Caco-2 (cell line): Measurements from ENCODE around the gene FNDC11. TPM values are rescaled to one million over a fixed set of nuclear protein-coding genes. Genes with fewer than 3 reads are reported as not detected.
"Not testable (repeated sequence)": the region's sequence is repeated elsewhere in the genome, so short reads cannot be mapped to it uniquely, and the experiment has no call there.

Experiments used
- BruUV-seq: library from RNA; stranded (reverse); fragments of 400-500 nt; replicated peaks from 2 replicates; lab custom pipeline; 2021; lab: Mats Ljungman, UMichigan
- CTCF ChIA-PET: fragments of 300-600 bp; sonication (Branson Sonifier 250); formaldehyde crosslinking; loops from one replicate; lab custom pipeline; 2022; ENCODE audit warnings: antibody characterized with exemption; lab: Charles Lee
- POLR2A ChIA-PET: fragments of 300-600 bp; sonication (Branson Sonifier 250); formaldehyde crosslinking; loops from one replicate; lab custom pipeline; 2022; ENCODE audit warnings: antibody characterized with exemption; lab: Charles Lee
- DNase-seq, 2 experiments: peaks; one replicate each; pipeline versions ENCODE4 v3.0.0 to v3.0.0-alpha.2; 2020 to 2022
- H3K27me3 ChIP-seq: replicated peaks from 2 replicates; pipeline ENCODE4 v1.6.0; 2011; ENCODE audit warnings: low read length; ENCODE audit not compliant: control insufficient read depth, insufficient read depth
- H3K36me3 ChIP-seq: 2 replicates; pipeline ENCODE4 v1.5.1; 2011; ENCODE audit warnings: low read length; ENCODE audit not compliant: control insufficient read depth, insufficient read depth
- H3K4me1 ChIP-seq: fragments of 250-450 bp; sonication (Bioruptor Pico); 2 replicates; pipeline ENCODE4 v1.5.1; 2020; ENCODE audit warnings: mild to moderate bottlenecking
- H3K4me3 ChIP-seq: 2 replicates; pipeline ENCODE4 v1.5.1; 2011; ENCODE audit warnings: low read depth, mild to moderate bottlenecking, control low read depth, low read length
- H3K9me3 ChIP-seq: fragments of 250-450 bp; sonication (Bioruptor Pico); 2 replicates; pipeline ENCODE4 v1.5.1; 2020; ENCODE audit warnings: mild to moderate bottlenecking, moderate library complexity
- H3K27ac Mint-ChIP-seq: one replicate; pipeline ENCODE4 v1.8.0; 2022; ENCODE audit warnings: mixed read lengths; ENCODE audit not compliant: unreplicated experiment
- H3K27me3 Mint-ChIP-seq: one replicate; pipeline ENCODE4 v1.8.0; 2022; ENCODE audit warnings: mixed read lengths; ENCODE audit not compliant: insufficient read depth, unreplicated experiment
- H3K36me3 Mint-ChIP-seq: one replicate; pipeline ENCODE4 v1.8.0; 2022; ENCODE audit warnings: mild to moderate bottlenecking, mixed read lengths; ENCODE audit not compliant: insufficient read depth, unreplicated experiment
- H3K4me1 Mint-ChIP-seq: one replicate; pipeline ENCODE4 v1.8.0; 2022; ENCODE audit warnings: low read depth, mixed read lengths; ENCODE audit not compliant: unreplicated experiment
- H3K4me3 Mint-ChIP-seq: one replicate; pipeline ENCODE4 v1.8.0; 2022; ENCODE audit warnings: mild to moderate bottlenecking, moderate library complexity, mixed read lengths; ENCODE audit not compliant: unreplicated experiment
- H3K9me3 Mint-ChIP-seq: one replicate; pipeline ENCODE4 v1.8.0; 2022; ENCODE audit warnings: mixed read lengths; ENCODE audit not compliant: unreplicated experiment
- CTCF ChIP-seq, 2 experiments: fragments of 200-600 bp in 1 of 2; IDR thresholded peaks; 1 replicate in 1 of 2; 2 replicates in 1 of 2; pipeline versions ENCODE4 v1.5.1 to v1.8.0; 2011 to 2022; ENCODE audit warnings: antibody characterized with exemption in 1 of 2, control low read depth in 1 of 2, inconsistent platforms in 1 of 2, low read depth in 1 of 2, low read length in 1 of 2, mild to moderate bottlenecking in 1 of 2, moderate library complexity in 1 of 2; ENCODE audit not compliant: insufficient read depth in 1 of 2, severe bottlenecking in 1 of 2, unreplicated experiment in 1 of 2
- intact Hi-C: fragments of 100-400 bp; cut with micrococcal nuclease; formaldehyde crosslinking; loops from one replicate; pipeline ENCODE4 v1.10.0; 2022; ENCODE audit not compliant: unreplicated experiment
- total RNA-seq: library from RNA; stranded (reverse); gene quantifications from 2 replicates; pipeline ENCODE4 v1.2.3, GENCODE V29; 2022

The FNDC11 gene
- total RNA-seq, 1 experiment from 2014 or later: not detected

GRCh38 chr20:63570281-63571086 lies 16.5 kb downstream of the FNDC11 start:
- Mint-ChIP-seq H3K27me3 (no peaks in the 10 kb centered on the region), H3K27ac (no peak overlapping the region), H3K4me1 (no peaks in the 10 kb centered on the region), H3K4me3 (no peak overlapping the region), H3K36me3 (peaks cover 16% of the 10 kb centered on the region), H3K9me3 (no peaks in the 10 kb centered on the region)
- BruUV-seq: no TSS peak
- intact Hi-C loops: loop anchor here (5.0 kb wide), 1 partner anchor 33 kb away; the partner anchor contains the start of gene PTK6
- ChIA-PET POLR2A (interaction anchor here (0.7 kb wide), 1 partner anchor 50 kb away, joined by 4 read pairs; no protein-coding TSS in a partner anchor), CTCF (no interaction called here)
- Histone ChIP-seq H3K4me3 (no peak overlapping the region), H3K36me3 (no peaks in the 10 kb centered on the region), H3K9me3 (no peaks in the 10 kb centered on the region), H3K4me1 (peaks cover 15% of the 10 kb centered on the region), H3K27me3 (no peaks in the 10 kb centered on the region)
- no peak for TF ChIP-seq CTCF (IDR thresholded peaks at IDR 0.05; ENCODE audit: insufficient read depth in 1 of 2, low read depth in 1 of 2, low read length in 1 of 2, severe bottlenecking in 1 of 2, unreplicated experiment in 1 of 2)
- DNase-seq: no peak

GRCh38 chr20:63571087-63571478 lies 17.1 kb downstream of the FNDC11 start:
- peaks cover 12% of the 10 kb centered on the region for H3K36me3 Mint-ChIP-seq
- H3K4me3 ChIP-seq, H3K9me3 ChIP-seq, CTCF ChIA-PET, H3K27ac Mint-ChIP-seq, H3K4me3 Mint-ChIP-seq, H3K27me3 Mint-ChIP-seq, H3K9me3 Mint-ChIP-seq, DNase-seq, H3K27me3 ChIP-seq, H3K4me1 Mint-ChIP-seq, H3K36me3 ChIP-seq, BruUV-seq: not testable (repeated sequence)
- H3K4me1 ChIP-seq: peaks cover 15% of the 10 kb centered on the region
- POLR2A ChIA-PET: interaction anchor here (0.6 to 0.7 kb wide), 2 partner anchors 51 to 170 kb away, joined by 3 to 4 read pairs; no protein-coding TSS in a partner anchor
- intact Hi-C loops: loop anchor here (5.0 kb wide), 1 partner anchor 34 kb away; the partner anchor contains the start of gene PTK6

- ChIA-PET CTCF (interaction anchor here (0.6 to 2.7 kb wide), 2 partner anchors 34 to 64 kb away, joined by 7 to 34 read pairs; partner anchors contain the start of gene PTK6), POLR2A (interaction anchor here (1.5 kb wide), 1 partner anchor 55 kb away, joined by 6 read pairs; the partner anchor contains the start of gene GMEB2)
- Histone ChIP-seq H3K9me3 (no peaks in the 10 kb centered on the region), H3K27me3 (no peaks in the 10 kb centered on the region), H3K36me3 (no peaks in the 10 kb centered on the region), H3K4me3 (no peak overlapping the region), H3K4me1 (peaks cover 15% of the 10 kb centered on the region)
- TF ChIP-seq CTCF (IDR thresholded peaks at IDR 0.05; ENCODE audit: insufficient read depth in 1 of 2, low read depth in 1 of 2, low read length in 1 of 2, severe bottlenecking in 1 of 2, unreplicated experiment in 1 of 2): no peak
- no peak for DNase-seq
- intact Hi-C loops: loop anchor here (5.0 kb wide), 1 partner anchor 35 kb away; the partner anchor contains the start of gene PTK6
- H3K4me1 Mint-ChIP-seq: no peaks in the 10 kb centered on the region
- no peaks in the 10 kb centered on the region for H3K27me3 Mint-ChIP-seq
- no peaks in the 10 kb centered on the region for H3K9me3 Mint-ChIP-seq
- H3K36me3 Mint-ChIP-seq: peaks cover 12% of the 10 kb centered on the region
- BruUV-seq: no TSS peak
- H3K4me3 Mint-ChIP-seq: no peak overlapping the region
- H3K27ac Mint-ChIP-seq: no peak overlapping the region
Observed at GRCh38 chr20:63572071-63572787, 18.3 kb downstream of the FNDC11 start.
